GM19099 (cell line): ENCODE measurements around the gene ARMC9.

ENCODE experiments used
- POLR2A ChIP-seq: IDR thresholded peaks from 3 replicates; pipeline ENCODE4 v1.6.1; 2011; ENCODE audit warnings: low read depth; ENCODE audit not compliant: insufficient read length; ENCODE audit errors: extremely low read depth

Gene ARMC9

GRCh38 chr2:231422056-231422455, 223.6 kb downstream of the ARMC9 start:
- TF ChIP-seq POLR2A = no peak

DNA sequence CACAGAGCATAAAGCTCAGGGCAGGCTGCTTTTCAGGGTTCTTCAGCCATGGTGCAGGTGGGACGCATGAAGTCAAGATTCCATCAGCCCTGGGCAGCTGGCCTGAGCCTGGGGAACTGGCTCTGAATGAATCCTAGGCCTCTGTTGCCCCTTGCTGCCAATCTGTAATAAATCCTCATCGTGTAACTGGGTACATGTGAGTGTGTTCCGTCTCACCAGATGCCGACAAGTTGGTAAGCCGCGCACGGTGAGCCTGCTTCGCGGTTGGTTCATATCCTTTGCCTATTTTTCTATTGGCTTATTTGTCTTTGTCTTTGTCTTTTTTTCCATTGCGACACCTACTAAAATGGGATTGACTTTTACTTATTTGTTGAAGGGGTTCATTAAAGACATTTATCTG, 224.7 kb downstream of the ARMC9 start:
- TF ChIP-seq POLR2A = no peak
